ENCODE results near the gene CCDC12. TPM values are rescaled to one million over a fixed set of nuclear protein-coding genes. Genes with fewer than 3 reads are reported as not detected.

Gene CCDC12
- total and polyA plus RNA-seq, 2 of the 13 experiments (the other 11 are each of a cell fraction or from before 2014, with no cell fraction given) = 30.1 to 49.5 TPM

GRCh38 chr3:46876313-46877300, 99.9 kb downstream of the CCDC12 start:
- WGBS (ENCODE audit: low lambda C conversion rate) = 42% methylated on average over 2 of the region's 10 CpGs
- Histone ChIP-seq H2AFZ (ENCODE audit: low read length) (no peak overlapping the region), H4K20me1 (ENCODE audit: insufficient read depth, low read length) (peaks cover 3% of the 10 kb centered on the region; the same call in 1 of the 2 replicates), H3K4me3 (replicated peaks in 1 of 3; ENCODE audit: insufficient read depth in 1 of 3, low read depth in 2 of 3, low read length in 3 of 3) (no peak overlapping the region), H3K79me2 (ENCODE audit: insufficient read depth, low read length) (no peaks in the 10 kb centered on the region), H3K9ac (ENCODE audit: insufficient read depth, low read depth, low read length) (no peak overlapping the region), H3K9me3 (ENCODE audit: low read length) (no peaks in the 10 kb centered on the region), H3K4me2 (ENCODE audit: low read depth, low read length) (no peak overlapping the region), H3K27ac (ENCODE audit: extremely low read length, insufficient read depth, low read length) (no peak overlapping the region), H3K36me3 (replicated peaks in 1 of 2; ENCODE audit: control insufficient read depth in 1 of 2, insufficient read depth in 2 of 2, low read length in 2 of 2) (no peaks in the 10 kb centered on the region), H3K27me3 (ENCODE audit: control insufficient read depth in 1 of 2, insufficient read depth in 2 of 2, low read length in 2 of 2) (peaks cover 17 to 87% of the 10 kb centered on the region in 2 experiments), H3K4me1 (ENCODE audit: insufficient read depth, low read length) (peaks cover 23% of the 10 kb centered on the region)
- BruUV-seq (replicated peaks) = no TSS peak
- intact Hi-C loops (cut with micrococcal nuclease; ENCODE audit: unreplicated experiment) = no loop called here
- in situ Hi-C loops (cut with HindIII; ENCODE audit: extremely low pct_ligation_motif_present, low pct_unique_long_range_greater_than_20kb) = no loop called here
- TF ChIP-seq MTF1 (CRISPR knock-in tag; IDR thresholded peaks at IDR 0.05) = no peak
- no peak for TF ChIP-seq LCORL (IDR thresholded peaks at IDR 0.05)
- TF ChIP-seq LCORL (CRISPR knock-in tag; IDR thresholded peaks at IDR 0.05) = no peak
- TF ChIP-seq TGIF2 (CRISPR knock-in tag; IDR thresholded peaks at IDR 0.05) = no peak
- no peak for TF ChIP-seq ZBTB44 (CRISPR knock-in tag; IDR thresholded peaks at IDR 0.05)
- no peak for TF ChIP-seq MYC (CRISPR knock-in tag; IDR thresholded peaks at IDR 0.05; ENCODE audit: borderline replicate concordance)
- CTCF ChIA-PET (ENCODE audit: low intra/inter-chr PET ratio, low total read pairs) = no interaction called here
- FAIRE-seq = no peak
- DNase-seq (ENCODE audit: low spot score) = no peak
- no peak for ATAC-seq
- POLR2A ChIA-PET = no interaction called here

- in situ Hi-C loops (cut with HindIII; ENCODE audit: extremely low pct_ligation_motif_present, low pct_unique_long_range_greater_than_20kb) (no loop called here), intact Hi-C loops (cut with micrococcal nuclease; ENCODE audit: unreplicated experiment) (no loop called here)
- ATAC-seq (no peak), FAIRE-seq (no peak), DNase-seq (ENCODE audit: low spot score) (no peak)
- Histone ChIP-seq H3K79me2 (ENCODE audit: insufficient read depth, low read length) (no peaks in the 10 kb centered on the region), H3K4me2 (ENCODE audit: low read depth, low read length) (no peak overlapping the region), H3K9ac (ENCODE audit: insufficient read depth, low read depth, low read length) (no peak overlapping the region), H3K4me1 (ENCODE audit: insufficient read depth, low read length) (peaks cover 23% of the 10 kb centered on the region), H3K36me3 (replicated peaks in 1 of 2; ENCODE audit: control insufficient read depth in 1 of 2, insufficient read depth in 2 of 2, low read length in 2 of 2) (no peaks in the 10 kb centered on the region), H3K27ac (ENCODE audit: extremely low read length, insufficient read depth, low read length) (no peak overlapping the region), H2AFZ (ENCODE audit: low read length) (no peak overlapping the region), H4K20me1 (ENCODE audit: insufficient read depth, low read length) (peaks cover 3% of the 10 kb centered on the region; the same call in 1 of the 2 replicates), H3K27me3 (ENCODE audit: control insufficient read depth in 1 of 2, insufficient read depth in 2 of 2, low read length in 2 of 2) (peaks cover 13 to 87% of the 10 kb centered on the region in 2 experiments), H3K4me3 (replicated peaks in 1 of 3; ENCODE audit: insufficient read depth in 1 of 3, low read depth in 2 of 3, low read length in 3 of 3) (no peak overlapping the region), H3K9me3 (ENCODE audit: low read length) (no peaks in the 10 kb centered on the region)
- CTCF ChIA-PET (ENCODE audit: low intra/inter-chr PET ratio, low total read pairs) = no interaction called here
- WGBS (ENCODE audit: low lambda C conversion rate) = 39% methylated on average over 7 of the region's 9 CpGs
- no TSS peak for BruUV-seq (replicated peaks)
- POLR2A ChIA-PET = no interaction called here
- no peak for TF ChIP-seq HCFC1 (IDR thresholded peaks at IDR 0.05; ENCODE audit: low read depth, low read length)
- no peak for TF ChIP-seq CC2D1A (CRISPR knock-in tag; IDR thresholded peaks at IDR 0.05)
- TF ChIP-seq MNT (IDR thresholded peaks at IDR 0.05) = no peak
- no peak for TF ChIP-seq ZNF235 (CRISPR knock-in tag; IDR thresholded peaks at IDR 0.05; ENCODE audit: borderline replicate concordance)
- no peak for TF ChIP-seq PATZ1 (CRISPR knock-in tag; IDR thresholded peaks at IDR 0.05)
These were observed 101.0 kb downstream of the CCDC12 start for GRCh38 chr3:46875560-46875959.
